GM19324 (cell line): ENCODE data around the gene TRAPPC6A.
A peak's percentile ranks its signal among the peaks of the same experiment; 100 is the strongest.

ENCODE experiments used
- ATAC-seq: cut with Tn5 transposase; IDR thresholded peaks from one replicate; pipeline ENCODE4 v1.9.1; 2021; ENCODE audit warnings: mild to moderate bottlenecking, moderate library complexity; ENCODE audit not compliant: unreplicated experiment, low FRiP score

Gene TRAPPC6A

GRCh38 chr19:45133661-45134060 lies 44.4 kb downstream of the TRAPPC6A start:
- no peak for ATAC-seq

DNA sequence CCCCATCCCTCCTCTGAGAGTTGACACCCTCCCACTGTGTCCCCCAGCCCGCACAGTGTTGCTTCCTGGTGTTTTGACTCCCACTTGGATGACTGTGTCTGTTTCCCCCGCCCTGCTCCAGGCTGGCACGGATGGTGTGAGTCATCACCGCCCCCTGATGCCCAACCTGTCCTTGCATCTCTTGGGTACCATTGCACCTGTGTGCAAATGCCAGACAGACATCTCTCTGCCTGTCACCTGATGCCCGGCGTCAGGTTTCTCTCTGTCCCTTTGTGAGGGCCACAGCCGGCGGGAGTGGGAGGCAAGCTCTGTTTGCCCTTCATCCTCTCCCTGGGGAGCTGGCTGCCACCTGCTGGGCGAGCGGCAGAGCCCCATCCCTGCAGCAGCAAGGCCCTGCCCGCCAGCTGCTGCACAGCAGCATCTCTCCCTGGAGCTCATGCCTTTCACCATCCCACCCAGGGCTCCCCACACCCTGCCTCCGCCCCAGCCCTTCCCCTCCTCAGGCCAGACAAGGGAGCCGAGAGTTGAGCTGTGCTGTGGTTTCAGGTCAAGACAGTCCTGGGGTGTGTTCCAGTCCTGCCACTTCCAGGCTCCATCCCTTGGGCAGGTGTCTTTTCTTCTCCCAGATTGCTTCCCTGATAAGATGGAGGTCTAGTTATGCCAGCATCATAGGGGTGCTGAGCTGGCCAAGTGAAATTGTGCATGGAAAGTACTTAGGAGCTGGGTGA lies 47.0 kb downstream of the TRAPPC6A start:
- ATAC-seq, result no peak

GRCh38 chr19:45130236-45130635 lies 47.8 kb downstream of the TRAPPC6A start:
- ATAC-seq, result no peak

DNA sequence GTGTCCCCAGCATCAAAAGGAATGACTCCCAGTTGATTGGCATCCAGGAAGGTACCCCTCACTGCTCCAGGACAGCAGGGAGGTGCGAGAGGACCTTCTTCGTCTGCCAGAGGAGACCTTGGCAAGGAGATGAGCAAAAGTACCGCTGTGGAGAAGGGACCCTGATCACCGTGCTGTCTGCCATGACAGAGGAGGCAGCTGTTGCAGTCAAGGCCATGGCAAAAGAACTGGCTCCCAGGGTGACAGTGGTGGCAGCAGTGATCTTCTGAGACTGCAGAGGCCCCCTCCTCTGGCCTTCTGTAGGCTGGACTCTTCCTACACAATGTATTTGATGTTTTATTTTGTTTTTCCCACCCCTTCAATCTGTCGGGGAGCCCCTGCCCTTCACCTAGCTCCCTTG lies 49.2 kb downstream of the TRAPPC6A start:
- ATAC-seq, result no peak

DNA sequence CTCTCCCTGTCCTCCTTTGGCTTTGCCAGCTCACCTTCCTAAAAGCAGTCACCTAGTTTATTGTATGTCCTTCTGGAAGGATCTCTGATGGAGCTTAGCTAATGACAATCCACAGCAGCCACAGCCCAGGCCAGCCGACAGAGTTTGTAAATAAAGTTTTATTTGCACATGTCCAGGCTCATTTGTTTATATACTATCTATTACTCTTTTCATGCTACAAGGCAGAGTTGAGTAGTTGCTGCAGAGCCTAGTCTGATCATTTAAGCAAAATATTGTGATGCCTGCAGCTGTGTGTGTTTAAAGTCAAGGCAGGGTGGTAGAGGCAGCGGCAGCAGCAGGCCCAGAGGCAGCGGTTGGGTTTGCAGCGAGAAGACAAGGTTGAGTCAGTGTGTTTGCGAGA lies 49.9 kb downstream of the TRAPPC6A start:
- ATAC-seq, result no peak

- ATAC-seq, result no peak
Measured at GRCh38 chr19:45126654-45127053, 51.4 kb downstream of the TRAPPC6A start.

DNA sequence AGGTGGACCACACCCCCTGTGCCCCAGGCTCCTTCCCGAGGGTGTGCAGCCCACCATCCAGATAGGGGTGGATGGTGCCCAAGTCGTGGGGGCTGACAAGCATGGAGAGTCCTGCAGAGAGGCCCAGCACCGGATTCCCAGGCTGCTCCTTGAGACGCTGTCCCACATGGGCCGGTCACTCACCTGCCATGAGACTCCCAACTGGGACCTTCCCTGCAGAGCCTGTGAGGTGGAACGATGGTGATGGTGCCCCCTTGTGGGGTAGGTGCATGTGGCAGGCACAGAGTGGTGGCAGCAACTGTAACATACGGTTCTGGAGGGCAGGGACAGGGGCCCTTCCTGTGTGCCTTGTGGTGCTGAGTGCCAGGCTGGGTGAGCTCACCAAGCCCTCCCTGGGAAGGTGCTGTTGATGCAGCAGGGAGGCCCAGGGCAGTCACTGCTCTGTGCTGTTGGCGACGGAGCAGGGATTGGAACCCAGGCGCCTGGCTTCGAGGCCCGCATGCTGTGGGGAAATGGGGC lies 52.0 kb downstream of the TRAPPC6A start:
- ATAC-seq, result no peak

- ATAC-seq, result no peak
Measured at GRCh38 chr19:45125360-45125759, 52.7 kb downstream of the TRAPPC6A start.

DNA sequence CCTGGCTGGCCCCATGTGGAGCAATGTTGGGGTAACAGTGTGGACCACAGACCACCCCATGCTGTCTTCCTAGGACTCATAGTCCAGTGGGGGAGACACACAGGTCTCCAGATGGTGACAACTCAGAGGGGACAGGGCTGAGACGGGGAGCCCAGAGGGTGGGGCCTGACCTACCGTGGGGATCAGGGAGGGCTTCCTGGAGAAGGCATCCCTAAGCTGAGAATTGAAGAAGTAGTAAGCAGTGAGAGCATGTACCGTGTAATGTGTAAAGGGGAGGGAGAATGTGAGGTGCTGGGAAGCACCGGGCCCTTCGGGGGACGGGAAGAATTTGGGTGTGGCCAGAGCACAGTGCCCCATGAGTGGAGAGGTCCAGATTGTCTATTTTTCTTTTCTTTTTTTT lies 54.0 kb downstream of the TRAPPC6A start:
- no peak for ATAC-seq

- no peak for ATAC-seq
Measured at GRCh38 chr19:45123440-45123850, 54.6 kb downstream of the TRAPPC6A start.

DNA sequence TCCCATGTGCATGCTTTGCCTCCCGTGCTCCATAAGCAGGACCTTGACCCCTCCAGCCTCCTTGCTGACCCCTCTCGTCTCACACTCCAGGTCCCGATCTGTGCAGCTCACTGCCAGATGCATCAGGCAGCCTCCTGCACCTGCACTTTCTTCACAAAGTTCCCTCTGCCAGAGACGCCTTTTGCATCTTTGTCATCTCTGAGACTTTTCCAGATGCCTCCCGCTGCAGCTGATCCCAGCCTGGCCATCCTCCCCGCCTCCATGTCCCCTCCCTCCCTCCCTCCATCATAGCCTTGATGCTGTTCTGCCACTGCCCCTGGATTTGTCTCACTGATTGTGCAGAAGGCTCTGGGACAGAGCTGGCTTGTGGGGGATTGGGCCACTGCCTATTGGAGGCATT lies 55.2 kb downstream of the TRAPPC6A start:
- no peak for ATAC-seq

DNA sequence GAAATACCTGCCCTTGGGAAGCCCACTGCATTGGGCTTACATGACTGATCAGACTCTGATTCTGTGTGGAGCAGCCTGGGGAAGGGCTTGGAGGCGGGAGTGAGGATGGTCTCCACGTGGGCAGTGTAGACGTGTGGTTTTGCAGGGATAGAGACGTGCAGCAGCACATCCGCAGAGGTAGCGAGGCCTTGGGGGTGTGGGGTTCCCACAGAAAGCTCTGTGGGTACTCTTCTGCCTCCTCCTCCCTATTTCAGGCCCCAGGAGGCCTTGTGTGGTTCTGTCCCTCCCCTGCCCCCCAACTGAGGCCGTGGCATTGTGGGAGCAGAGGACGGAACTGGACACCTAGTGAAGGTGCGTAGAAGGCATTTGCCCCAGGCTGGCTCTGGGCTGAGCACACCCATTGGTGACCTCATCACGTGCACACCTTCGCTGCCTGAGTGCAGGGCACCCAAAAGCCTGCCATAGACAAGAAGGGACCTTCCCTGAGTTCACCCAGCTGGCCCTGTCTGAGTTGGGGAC lies 56.2 kb downstream of the TRAPPC6A start:
- no peak for ATAC-seq

DNA sequence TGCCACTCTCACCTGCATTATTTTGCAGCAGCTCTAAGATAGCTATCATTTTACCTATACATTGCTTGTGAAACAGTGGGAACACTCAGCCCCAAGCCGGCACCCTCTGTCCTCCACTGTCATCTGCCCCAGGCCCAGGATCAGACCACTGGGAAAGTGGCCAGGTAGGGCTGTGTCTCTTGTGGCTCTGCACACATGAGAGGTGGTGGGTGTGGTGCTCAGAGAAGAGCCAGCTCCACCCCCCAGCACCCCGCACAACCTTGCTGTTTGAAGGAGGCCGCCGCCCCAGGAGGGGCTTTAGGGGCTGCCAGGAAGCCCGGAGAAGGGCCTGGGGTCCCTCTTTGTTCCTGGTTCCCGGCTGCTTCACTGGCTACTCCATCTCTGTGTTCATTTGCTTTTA lies 58.5 kb downstream of the TRAPPC6A start:
- no peak for ATAC-seq

DNA sequence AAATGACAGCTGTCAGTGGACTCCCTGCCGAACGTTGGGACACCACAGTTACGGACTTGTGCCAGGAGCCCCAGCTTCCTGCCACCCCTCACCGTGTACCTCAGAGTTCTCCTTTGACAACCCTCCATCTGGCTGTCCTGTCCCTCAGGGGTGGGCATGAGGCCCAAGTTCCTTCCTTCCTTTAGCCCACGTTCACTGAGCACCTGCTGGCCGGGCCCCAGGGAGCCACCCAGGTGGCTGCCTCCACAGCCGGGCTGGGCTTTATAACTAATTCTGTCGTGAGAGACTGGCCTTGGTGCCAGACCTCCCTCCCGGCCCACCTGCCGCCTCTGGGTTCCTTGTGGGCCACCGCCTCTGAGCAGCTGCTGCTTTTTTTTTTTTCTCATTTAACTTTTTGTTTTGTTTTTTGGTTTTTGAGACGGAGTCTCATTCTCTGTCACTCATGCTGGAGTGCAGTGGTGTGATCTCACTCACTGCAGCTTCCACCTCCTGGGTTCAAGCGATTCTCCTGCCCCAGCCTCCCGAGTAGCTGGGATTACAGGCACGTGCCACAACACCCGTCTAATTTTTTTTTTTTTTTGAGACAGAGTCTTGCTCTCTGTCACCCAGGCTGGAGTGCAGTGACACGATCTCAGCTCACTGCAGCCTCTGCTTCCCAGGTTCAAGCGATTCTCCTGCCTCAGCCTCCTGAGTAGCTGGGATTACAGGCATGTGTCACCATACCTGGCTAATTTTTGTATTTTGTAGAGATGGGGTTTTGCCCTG lies 59.3 kb downstream of the TRAPPC6A start:
- ATAC-seq, result peak; percentile 63

DNA sequence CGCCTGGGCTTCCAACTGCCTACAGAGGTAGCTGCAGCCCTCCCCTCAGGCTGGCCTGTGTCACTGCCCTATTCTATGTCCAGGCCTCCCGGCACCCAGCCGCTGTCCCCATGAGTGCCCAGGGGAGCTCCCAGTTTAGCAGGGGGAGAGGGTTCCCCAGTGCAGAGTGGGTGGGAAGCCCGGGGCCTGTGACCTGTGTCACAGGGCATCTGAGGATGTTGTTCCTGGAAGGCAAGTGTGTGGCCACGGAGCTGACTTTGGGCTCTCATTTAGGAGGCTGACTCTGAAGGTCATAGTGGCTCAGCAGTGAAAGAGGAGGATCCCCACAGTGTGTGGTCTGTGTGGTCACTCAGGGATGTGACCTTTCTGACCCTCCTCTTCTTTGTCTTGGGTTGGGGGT lies 59.9 kb downstream of the TRAPPC6A start:
- ATAC-seq, result no peak

- ATAC-seq, result no peak
Measured at GRCh38 chr19:45117671-45118070, 60.4 kb downstream of the TRAPPC6A start.

GRCh38 chr19:45117167-45117594 lies 60.9 kb downstream of the TRAPPC6A start:
- ATAC-seq, result no peak

GRCh38 chr19:45115809-45116615 lies 62.0 kb downstream of the TRAPPC6A start:
- no peak for ATAC-seq

- ATAC-seq, result no peak
Measured at GRCh38 chr19:45114116-45114515, 63.9 kb downstream of the TRAPPC6A start.

GRCh38 chr19:45113628-45114027 lies 64.4 kb downstream of the TRAPPC6A start:
- ATAC-seq, result no peak
